ENCODE results near the gene GOLGA2. TPM values are rescaled to one million over a fixed set of nuclear protein-coding genes. Genes with fewer than 3 reads are reported as not detected.

Gene GOLGA2
- total and polyA plus RNA-seq, 2 donors (not counting 1 experiment from before 2014, with no cell fraction given) = 118 to 126 TPM

GRCh38 chr9:128206484-128206883, 69.3 kb downstream of the GOLGA2 start:
- no peak for DNase-seq (ENCODE audit: low read depth in 2 of 2)

More at GRCh38 chr9:128206484-128206883, 69.3 kb downstream of the GOLGA2 start:
- Histone ChIP-seq H3K4me1 (ENCODE audit: control insufficient read depth, extremely low read depth, insufficient read depth, low read length) (no peaks in the 10 kb centered on the region), H3K4me2 (ENCODE audit: extremely low read depth, insufficient read depth, low read length) (no peak overlapping the region), H3K36me3 (ENCODE audit: control insufficient read depth, insufficient read depth, low read length) (no peaks in the 10 kb centered on the region), H3K79me2 (ENCODE audit: control insufficient read depth, insufficient read depth, low read length) (no peaks in the 10 kb centered on the region), H3K4me3 (replicated peaks in 1 of 4; ENCODE audit: control extremely low read depth in 1 of 4, insufficient read depth in 1 of 4, low read depth in 3 of 4, low read length in 4 of 4) (no peak overlapping the region), H3K9me3 (ENCODE audit: control insufficient read depth, insufficient read depth, low read depth, low read length) (no peaks in the 10 kb centered on the region), H3K27me3 (ENCODE audit: control insufficient read depth, insufficient read depth, low read length) (no peaks in the 10 kb centered on the region), H3K9ac (ENCODE audit: insufficient read depth, low read length) (no peak overlapping the region), H4K20me1 (ENCODE audit: control insufficient read depth, extremely low read depth, insufficient read depth, low read length) (no peaks in the 10 kb centered on the region), H2AFZ (ENCODE audit: low read length) (no peak overlapping the region), H3K27ac (ENCODE audit: insufficient read depth, low read length) (no peak overlapping the region)
- no peak for TF ChIP-seq EZH2 (IDR thresholded peaks at IDR 0.05; ENCODE audit: low read length, missing control alignments)

Other genes with a start within 250 kb of the GOLGA2 start
- 12.6 and 13.2 TPM in 2 replicates for gene NAIF1, start 208.7 kb downstream of the GOLGA2 start, total RNA-seq
- 5.5 and 7.1 TPM in 2 replicates for gene NAIF1, start 208.7 kb downstream of the GOLGA2 start, polyA plus RNA-seq
- gene SLC25A25, start 207.8 kb downstream of the GOLGA2 start, total RNA-seq = 24.1 and 30.7 TPM in 2 replicates
- 11.2 and 14.0 TPM in 2 replicates for gene SLC25A25, start 207.8 kb downstream of the GOLGA2 start, polyA plus RNA-seq
- gene PTGES2, start 148.3 kb downstream of the GOLGA2 start, total RNA-seq = 57.3 and 57.6 TPM in 2 replicates
- gene PTGES2, start 148.3 kb downstream of the GOLGA2 start, polyA plus RNA-seq = 44.8 and 60.7 TPM in 2 replicates
- gene LCN2, start 126.6 kb downstream of the GOLGA2 start, total RNA-seq = not detected in 2 replicates
- not detected in 2 replicates for gene LCN2, start 126.6 kb downstream of the GOLGA2 start, polyA plus RNA-seq
- 22.1 and 29.4 TPM in 2 replicates for gene BBLN, start 115.7 kb downstream of the GOLGA2 start, total RNA-seq
- 23.8 TPM in 2 replicates for gene BBLN, start 115.7 kb downstream of the GOLGA2 start, polyA plus RNA-seq
- 21.3 and 27.2 TPM in 2 replicates for gene CIZ1, start 84.4 kb downstream of the GOLGA2 start, total RNA-seq
- gene CIZ1, start 84.4 kb downstream of the GOLGA2 start, polyA plus RNA-seq = 26.1 and 48.4 TPM in 2 replicates
- gene DNM1, start 72.6 kb downstream of the GOLGA2 start, total RNA-seq = 11.8 and 30.4 TPM in 2 replicates
- gene DNM1, start 72.6 kb downstream of the GOLGA2 start, polyA plus RNA-seq = 3.7 and 11.6 TPM in 2 replicates
- gene SWI5, start 269 bp upstream of the GOLGA2 start, total RNA-seq = 35.4 and 35.7 TPM in 2 replicates
- gene SWI5, start 269 bp upstream of the GOLGA2 start, polyA plus RNA-seq = 46.7 and 62.6 TPM in 2 replicates
- gene TRUB2, start 46.4 kb upstream of the GOLGA2 start, total RNA-seq = 18.7 and 22.6 TPM in 2 replicates
- 10.4 and 13.7 TPM in 2 replicates for gene TRUB2, start 46.4 kb upstream of the GOLGA2 start, polyA plus RNA-seq
- 11.2 and 12.6 TPM in 2 replicates for gene COQ4, start 46.8 kb upstream of the GOLGA2 start, total RNA-seq
- gene COQ4, start 46.8 kb upstream of the GOLGA2 start, polyA plus RNA-seq = 18.3 and 18.7 TPM in 2 replicates
- gene SLC27A4, start 64.5 kb upstream of the GOLGA2 start, total RNA-seq = 11.7 and 11.8 TPM in 2 replicates
- 10.3 and 13.3 TPM in 2 replicates for gene SLC27A4, start 64.5 kb upstream of the GOLGA2 start, polyA plus RNA-seq
- 23.6 and 28.6 TPM in 2 replicates for gene URM1, start 95.4 kb upstream of the GOLGA2 start, total RNA-seq
- gene URM1, start 95.4 kb upstream of the GOLGA2 start, polyA plus RNA-seq = 35.3 and 43.3 TPM in 2 replicates
- gene CERCAM, start 144.8 kb upstream of the GOLGA2 start, total RNA-seq = 44.9 and 64.2 TPM in 2 replicates
- gene CERCAM, start 144.8 kb upstream of the GOLGA2 start, polyA plus RNA-seq = 56.9 and 90.5 TPM in 2 replicates
- 17.7 and 20.6 TPM in 2 replicates for gene ODF2, start 180.0 kb upstream of the GOLGA2 start, total RNA-seq
- gene ODF2, start 180.0 kb upstream of the GOLGA2 start, polyA plus RNA-seq = 10.2 and 16.7 TPM in 2 replicates
- 22.1 and 23.6 TPM in 2 replicates for gene GLE1, start 228.7 kb upstream of the GOLGA2 start, total RNA-seq
- 14.7 and 26.7 TPM in 2 replicates for gene GLE1, start 228.7 kb upstream of the GOLGA2 start, polyA plus RNA-seq

Data from fibroblast of lung (primary cell).